Hematopoietic multipotent progenitor cell treated with erythropoietin and hydrocortisone succinate and interleukin-3 and kit ligand, for 4 days (in vitro differentiated cells): ENCODE data around the gene FLT4.
"Not testable (repeated sequence)": the region's sequence is repeated elsewhere in the genome, so short reads cannot be mapped to it uniquely, and the experiment has no call there.

Source experiments
- DNase-seq: peaks from one replicate; pipeline ENCODE4 v3.0.0-alpha.2; 2015

FLT4 gene

GRCh38 chr5:180669661-180670060 lies 20.3 kb upstream of the FLT4 start:
- DNase-seq: no peak

DNA sequence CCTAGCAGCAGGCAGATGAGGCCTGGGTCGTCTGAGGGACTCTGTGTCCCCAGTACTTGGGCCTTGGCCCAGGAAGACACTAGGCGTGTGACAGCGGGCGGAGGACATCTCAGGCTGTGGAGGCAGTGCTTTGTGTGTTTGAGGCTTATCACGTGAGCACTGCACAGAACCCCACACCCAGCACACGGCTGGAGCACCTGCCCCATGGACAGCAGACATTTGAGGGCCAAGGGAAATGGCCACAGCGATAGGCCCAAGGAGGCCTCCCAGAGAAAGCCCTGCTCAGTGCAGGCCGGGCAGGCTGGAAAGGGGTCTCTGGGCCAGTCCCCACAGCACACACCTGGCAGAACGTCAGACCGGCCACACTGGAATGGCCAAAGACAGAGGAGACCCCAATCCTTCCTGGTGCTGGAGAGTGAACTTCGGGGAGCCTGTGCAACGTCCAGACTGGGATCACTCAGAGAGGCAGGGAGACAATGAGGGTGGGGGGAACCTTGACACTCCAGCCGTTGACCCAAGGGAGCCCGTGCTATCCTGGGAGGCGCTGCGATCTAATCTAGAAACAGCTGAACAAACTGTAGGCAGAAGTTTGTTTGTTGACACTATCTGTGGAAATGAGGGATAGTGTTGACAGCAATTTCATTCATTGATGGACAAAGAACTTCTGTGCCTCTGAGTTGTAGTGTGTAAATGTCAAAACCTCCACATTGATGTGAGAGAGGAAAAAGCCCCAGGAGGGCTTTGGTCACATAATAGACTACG lies 19.6 kb upstream of the FLT4 start:
- DNase-seq: no peak

- no peak for DNase-seq
Observed at GRCh38 chr5:180666812-180667211, 17.4 kb upstream of the FLT4 start.

- no peak for DNase-seq
Observed at GRCh38 chr5:180665682-180666404, 16.4 kb upstream of the FLT4 start.

GRCh38 chr5:180658774-180659564 lies 9.6 kb upstream of the FLT4 start:
- no peak for DNase-seq

GRCh38 chr5:180655243-180655642 lies 5.8 kb upstream of the FLT4 start:
- not testable (repeated sequence) for DNase-seq

DNA sequence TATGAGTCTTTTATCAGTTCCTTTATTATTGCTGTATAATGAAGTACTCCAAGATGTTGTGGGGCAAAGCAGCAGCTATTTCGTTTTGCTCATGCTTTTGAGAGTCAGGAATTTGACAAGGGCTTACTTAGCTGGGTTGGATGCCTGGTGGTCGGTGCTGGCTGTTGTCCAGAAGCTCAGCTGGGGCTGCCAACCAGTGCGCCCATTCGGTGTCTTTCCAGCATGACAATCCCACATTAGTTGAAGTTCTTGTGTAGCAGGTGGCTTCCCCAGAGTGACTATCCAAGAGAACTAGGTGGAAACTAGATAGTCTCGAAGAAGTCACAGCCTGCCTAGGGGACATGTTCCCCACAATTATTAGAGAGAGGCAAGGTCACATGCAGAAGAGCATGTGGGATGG lies 3.4 kb upstream of the FLT4 start:
- DNase-seq: no peak

GRCh38 chr5:180652346-180652745 lies 2.9 kb upstream of the FLT4 start:
- no peak for DNase-seq

DNA sequence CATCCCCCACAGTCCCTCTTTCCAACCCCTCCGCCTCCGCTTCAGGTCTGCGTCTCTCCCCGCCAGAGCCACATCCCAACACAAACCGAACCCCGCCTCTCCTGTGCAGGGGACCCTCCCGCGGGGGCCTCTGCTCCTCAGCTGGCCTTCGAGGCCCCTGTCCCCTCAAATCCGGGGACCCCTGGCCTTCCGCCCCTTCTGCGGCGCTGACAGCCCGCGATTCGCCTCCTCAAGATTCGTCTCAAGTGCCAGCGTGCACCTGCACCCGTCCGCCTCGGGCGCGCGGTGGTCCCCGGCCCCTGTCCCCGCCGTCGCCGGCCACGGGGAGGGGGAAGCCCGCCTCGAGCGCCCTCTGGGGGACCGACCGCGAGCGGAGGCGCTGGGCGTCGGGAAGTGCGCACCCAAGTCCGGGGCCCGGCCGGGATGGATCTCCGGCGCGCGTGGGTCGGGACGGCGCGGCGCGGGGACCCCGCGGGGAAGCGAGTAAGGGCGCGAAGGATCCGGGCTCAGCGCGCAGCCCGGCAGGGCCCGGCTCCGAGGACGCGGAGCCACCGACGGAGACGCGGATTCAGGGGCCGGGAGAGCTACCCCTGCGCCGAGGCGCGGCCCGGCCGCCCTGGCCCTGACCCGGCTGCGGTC lies 623 bp downstream of the FLT4 start:
- DNase-seq: peak; percentile 19

DNA sequence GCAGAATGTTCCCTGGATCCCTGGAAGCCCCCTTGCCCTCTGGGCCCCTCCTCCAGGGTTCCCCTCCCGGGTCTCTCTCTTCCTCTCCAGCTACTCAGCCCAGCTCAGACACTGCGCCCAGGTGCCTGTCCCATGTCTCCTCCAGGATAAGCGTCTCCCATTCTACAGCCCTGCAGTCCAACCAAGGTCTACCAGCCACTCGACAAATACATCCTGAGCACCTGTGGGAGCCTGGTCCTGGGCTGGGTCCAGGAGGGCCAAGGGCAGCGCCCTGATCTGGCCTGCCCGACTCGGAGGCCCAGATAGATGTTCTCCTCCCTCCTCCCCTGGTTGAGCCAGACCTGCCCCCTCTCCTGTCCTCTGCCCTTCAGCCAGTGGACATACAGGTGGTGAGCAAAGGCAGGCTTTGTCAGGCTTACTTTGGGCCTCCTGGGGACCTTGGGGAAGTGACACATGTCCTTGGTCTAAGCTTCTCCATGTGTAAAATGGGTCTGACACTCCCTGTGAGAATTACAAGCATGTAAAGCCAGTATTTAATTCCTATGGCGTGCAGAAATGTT lies 1.4 kb downstream of the FLT4 start:
- DNase-seq: no peak

DNA sequence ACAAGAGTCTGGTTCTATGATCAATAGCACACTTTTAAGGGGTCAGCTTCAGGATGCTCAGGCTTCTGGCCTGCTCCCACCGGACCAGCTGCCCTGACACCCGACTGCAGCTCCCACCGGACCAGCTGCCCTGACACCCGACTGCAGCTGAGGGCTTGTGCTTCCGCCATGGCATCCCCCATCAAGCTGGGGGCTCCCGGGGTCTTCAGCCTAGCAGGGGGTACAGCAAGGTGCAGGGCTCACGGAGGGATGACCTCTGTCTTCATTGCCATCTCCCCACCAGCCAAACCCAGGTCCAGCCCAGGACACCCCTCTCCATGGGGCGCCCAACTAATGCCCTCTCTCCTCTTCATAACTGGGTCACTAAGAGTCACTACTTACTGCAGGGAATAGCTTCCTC lies 1.9 kb downstream of the FLT4 start:
- DNase-seq: no peak

DNA sequence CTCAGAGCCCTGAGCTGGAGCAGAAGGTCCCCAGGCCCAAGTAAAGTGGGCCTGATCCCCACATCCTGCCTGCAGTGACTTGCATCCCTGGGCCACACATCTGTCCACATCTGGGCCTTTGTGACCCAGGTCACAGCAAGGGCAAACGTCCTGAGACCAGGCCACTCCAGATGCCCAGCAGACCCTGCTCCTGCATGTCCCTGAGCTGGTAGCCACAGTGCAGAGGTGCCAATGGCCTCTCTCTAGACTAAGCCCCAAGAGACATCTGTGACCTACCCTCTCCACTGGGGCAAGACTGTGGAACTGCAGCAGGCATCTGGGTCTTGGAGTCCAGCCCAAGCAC lies 2.5 kb downstream of the FLT4 start:
- DNase-seq: no peak

DNA sequence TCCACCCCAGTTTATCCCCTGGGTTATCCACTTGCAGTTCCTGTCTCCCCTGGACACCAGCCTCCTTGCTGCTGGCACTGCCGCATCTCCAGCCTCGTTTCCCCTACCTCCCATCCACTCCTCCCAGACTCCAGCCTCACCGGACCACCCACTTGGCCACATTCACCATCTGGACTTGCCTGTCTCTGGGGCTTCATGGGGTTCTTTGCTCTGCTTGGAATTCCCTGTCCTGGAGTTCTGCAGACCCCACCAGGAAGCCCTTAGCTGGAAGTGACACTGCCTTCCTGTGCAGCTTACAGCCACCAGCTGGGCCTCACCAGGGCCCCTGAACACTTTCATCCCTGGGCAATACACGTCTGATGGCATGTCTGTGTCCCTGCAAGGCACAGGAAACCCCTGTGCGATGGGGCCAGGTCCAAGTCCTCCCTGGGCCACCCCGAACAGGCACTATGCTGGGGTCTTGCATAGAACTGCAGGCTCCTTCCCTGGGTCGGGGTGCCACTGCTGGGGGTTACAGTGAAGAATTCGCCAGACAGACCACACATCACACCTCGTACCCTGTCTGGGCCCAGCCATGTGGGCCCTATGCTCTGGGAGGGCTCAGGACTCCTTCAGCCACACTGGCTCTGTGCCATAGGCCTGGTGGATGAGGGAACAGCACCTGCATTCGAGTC lies 3.0 kb downstream of the FLT4 start:
- DNase-seq: no peak

GRCh38 chr5:180645274-180646204 lies 3.9 kb downstream of the FLT4 start:
- no peak for DNase-seq

- DNase-seq: no peak
Observed at GRCh38 chr5:180644825-180645273, 4.6 kb downstream of the FLT4 start.

GRCh38 chr5:180644129-180644824 lies 5.1 kb downstream of the FLT4 start:
- no peak for DNase-seq

DNA sequence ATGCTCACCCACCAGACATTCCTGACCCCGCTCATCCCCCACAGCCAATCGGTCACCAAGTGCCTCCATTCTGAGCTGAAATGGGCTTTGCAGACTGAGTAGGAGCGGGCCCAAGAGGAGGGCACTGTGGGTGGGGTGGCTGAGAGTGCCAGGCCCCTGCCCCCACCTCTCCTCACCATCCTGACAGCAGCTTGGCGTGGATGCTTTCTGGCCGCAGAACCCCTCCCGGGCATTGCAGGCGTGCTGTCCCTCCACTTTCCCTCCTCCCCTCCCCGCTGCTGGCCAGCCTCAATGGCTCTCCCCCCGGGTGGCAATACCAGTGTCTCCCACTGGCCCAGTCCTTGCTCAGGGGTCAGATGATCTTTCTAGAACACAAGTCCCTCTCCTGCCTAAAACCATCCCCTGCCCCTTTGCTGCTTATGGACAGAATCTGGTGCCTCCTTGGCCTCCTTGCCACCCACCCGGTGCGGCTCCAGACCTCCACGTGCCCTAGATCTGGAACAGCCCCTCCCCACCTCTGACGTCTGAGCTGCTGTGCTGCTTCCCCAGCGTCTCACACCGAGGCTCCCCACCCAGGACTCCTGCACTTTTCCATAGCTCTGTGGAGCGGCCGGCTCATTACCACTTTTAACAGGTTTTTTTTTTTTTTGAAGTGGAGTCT lies 6.1 kb downstream of the FLT4 start:
- no peak for DNase-seq

- no peak for DNase-seq
Observed at GRCh38 chr5:180642779-180643178, 6.6 kb downstream of the FLT4 start.

DNA sequence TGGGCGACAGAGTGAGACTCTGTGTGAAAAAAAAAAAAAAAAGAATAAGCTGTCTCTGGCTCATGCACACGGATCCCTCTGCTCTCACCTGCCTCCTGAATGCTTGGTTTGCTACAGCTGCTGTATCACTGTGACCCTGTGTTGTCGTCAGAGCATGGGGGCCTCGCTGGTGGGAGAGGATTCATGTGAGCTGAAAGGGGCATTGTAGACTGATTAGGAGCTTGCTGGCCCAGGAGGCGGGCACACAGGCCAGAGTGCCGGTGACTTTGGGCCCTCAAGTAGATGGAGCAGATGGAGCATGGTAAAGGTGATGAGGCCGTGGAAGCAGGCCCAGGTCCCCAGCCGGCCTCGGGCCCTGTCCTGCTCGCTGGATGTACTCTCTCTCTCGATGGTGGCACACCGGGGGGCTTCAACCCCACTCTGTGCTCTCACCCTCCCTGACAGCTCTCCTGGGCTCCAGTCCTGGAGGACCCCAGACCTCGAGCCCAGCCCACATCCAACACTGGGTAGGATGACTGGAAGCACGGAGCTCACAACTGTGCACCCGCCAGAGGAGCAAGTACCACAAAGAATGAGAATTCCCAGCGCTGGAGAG lies 7.1 kb downstream of the FLT4 start:
- no peak for DNase-seq

GRCh38 chr5:180641566-180641900 lies 7.9 kb downstream of the FLT4 start:
- no peak for DNase-seq
